Parietal lobe (tissue), 2 donors: ENCODE measurements around the gene VARS2. TPM values are rescaled to one million over a fixed set of nuclear protein-coding genes. Genes with fewer than 3 reads are reported as not detected.

ENCODE experiments used
- small RNA-seq: library from RNA; depleted of rRNA; stranded (forward); fragments of <200 nt; gene quantifications from one replicate; pipeline ENCODE3, GENCODE V24; 2014; ENCODE audit warnings: low replicate concordance
- total RNA-seq: library from RNA; depleted of rRNA; stranded (reverse); fragments of >200 nt; gene quantifications from one replicate; pipeline ENCODE4 v1.2.3, GENCODE V29; 2014

Gene VARS2
- total RNA-seq = 41.9 TPM

DNA sequence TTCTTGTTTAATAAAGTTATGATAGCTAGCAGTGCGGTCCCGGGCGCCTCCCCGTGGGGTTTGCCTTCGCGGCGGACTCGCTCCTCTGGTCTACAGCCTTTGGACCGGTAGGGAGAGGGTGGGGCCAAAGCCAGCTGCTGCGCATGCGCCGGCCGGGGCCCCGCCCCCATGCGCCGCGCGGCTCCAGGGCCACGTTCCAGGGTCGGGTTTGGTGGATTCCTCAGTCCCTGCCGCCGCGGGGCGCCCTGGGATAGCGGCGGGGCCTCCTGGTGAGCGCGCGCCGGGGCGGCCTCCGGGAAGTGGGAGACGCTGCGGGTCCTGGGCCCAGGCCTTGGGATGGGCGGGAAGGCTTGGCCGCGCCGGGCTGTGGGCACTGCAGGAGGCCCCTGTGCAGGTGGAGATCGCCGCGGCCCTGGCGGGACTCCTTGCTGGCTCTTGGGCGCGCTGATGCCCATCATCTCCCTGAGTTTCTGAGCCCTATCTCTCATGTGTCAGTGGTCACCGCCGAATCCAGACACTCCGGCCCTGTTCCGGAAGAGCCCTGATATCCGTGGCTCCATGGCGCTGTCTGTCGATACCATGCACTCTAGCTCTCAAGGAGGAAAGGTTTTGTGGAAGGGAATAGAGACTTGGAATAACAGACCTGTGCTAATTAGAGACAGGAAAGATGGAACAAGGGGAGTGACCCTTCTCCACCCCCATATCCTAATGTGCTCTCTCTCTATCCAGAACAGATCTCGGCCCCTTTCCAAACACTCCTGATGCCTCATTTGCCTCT lies at the start of gene VARS2:
TSS of gene VARS2 (plus strand) at position 163 of the 778 bp plus-strand sequence. CDS start at position 762, 599 bp downstream.

DNA sequence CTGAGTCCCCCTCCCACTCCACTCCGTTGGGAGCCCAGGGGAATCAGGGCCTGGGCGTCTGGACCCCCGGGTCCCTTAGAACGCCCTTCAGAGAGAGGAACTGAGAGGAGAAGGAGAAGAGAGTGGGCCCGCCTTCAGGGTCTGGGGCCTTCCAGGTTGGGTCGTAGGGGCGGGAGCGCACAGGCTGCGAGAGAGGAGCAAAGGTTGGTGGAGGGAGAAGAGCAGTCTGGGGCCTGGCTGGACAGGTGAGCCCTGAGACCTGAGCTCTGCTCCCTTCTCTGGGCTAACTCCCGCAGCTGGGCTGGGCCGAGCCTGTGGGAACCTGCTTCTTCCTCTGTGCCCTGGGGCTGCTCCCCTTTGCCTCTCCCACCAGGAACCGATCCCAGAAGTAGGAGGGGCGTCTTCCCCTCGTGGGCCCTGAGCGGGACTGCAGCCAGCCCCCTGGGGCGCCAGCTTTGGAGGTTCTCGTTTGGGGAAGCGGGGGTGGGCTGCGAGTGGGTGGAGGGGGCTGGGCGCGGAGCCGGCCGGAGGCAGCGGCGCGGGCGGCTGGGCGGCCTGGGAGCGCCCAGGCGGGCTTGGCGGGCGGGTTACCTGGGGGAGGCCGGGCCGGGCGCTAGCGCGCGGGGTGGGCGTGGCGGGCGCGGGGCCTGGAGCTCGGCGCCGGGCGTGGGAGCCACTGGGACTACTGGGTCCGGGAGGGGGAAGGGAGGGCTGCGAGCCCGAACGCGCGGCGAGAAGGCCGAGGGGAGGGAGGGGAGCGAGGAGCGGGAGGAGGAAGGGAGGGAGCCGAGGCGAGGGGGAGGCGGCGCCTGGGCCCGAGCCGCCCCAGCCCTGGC lies 30.1 kb upstream of the VARS2 start, which contains the start of gene DDR1:
TSS of gene DDR1 (plus strand) at position 835 of the 836 bp plus-strand sequence. CDS start 4,211 bp downstream, outside the sequence.

GRCh38 chr6:30907758-30908591 lies 6.1 kb upstream of the VARS2 start, which contains the start of gene GTF2H4:
TSS of gene GTF2H4 (plus strand) at chr6:30908207.

GRCh38 chr6:30931969-30932645 lies 18.1 kb downstream of the VARS2 start, which contains the start of gene SFTA2:
TSS of gene SFTA2 (minus strand) at chr6:30932170. CDS start at chr6:30932096, 74 bp downstream.

GRCh38 chr6:30940361-30940986 lies 26.4 kb downstream of the VARS2 start, which contains the start of gene MUCL3:
TSS of gene MUCL3 (plus strand) at chr6:30940973. CDS start at chr6:30941000, 27 bp downstream.

Small RNA genes lying within 50 kb of the gene (small RNA-seq; reads per million reads assigned to genes)
- not detected for gene RF00019

Other genes with a start within 250 kb of the VARS2 start
- gene DHX16, start 241.2 kb upstream of the VARS2 start, total RNA-seq = 22.5 TPM
- gene PPP1R18, start 227.6 kb upstream of the VARS2 start, total RNA-seq = 37.2 TPM
- gene NRM, start 223.3 kb upstream of the VARS2 start, total RNA-seq = 4.7 TPM
- gene MDC1, start 197.0 kb upstream of the VARS2 start, total RNA-seq = 9.4 TPM
- gene TUBB, start 193.9 kb upstream of the VARS2 start, total RNA-seq = 1,375 TPM
- 66.0 TPM for gene FLOT1, start 171.6 kb upstream of the VARS2 start, total RNA-seq
- gene IER3, start 169.7 kb upstream of the VARS2 start, total RNA-seq = 1.6 TPM
- gene DDR1, start 29.7 kb upstream of the VARS2 start, total RNA-seq = 155 TPM
- gene GTF2H4, start 6.0 kb upstream of the VARS2 start, total RNA-seq = 36.3 TPM
- gene SFTA2, start 17.9 kb downstream of the VARS2 start, total RNA-seq = not detected
- gene MUCL3, start 26.7 kb downstream of the VARS2 start, total RNA-seq = not detected
- not detected for gene MUC21, start 69.5 kb downstream of the VARS2 start, total RNA-seq
- not detected for gene MUC22, start 96.2 kb downstream of the VARS2 start, total RNA-seq
- not detected for gene C6orf15, start 198.3 kb downstream of the VARS2 start, total RNA-seq
- not detected for gene PSORS1C1, start 200.6 kb downstream of the VARS2 start, total RNA-seq
- gene CDSN, start 206.2 kb downstream of the VARS2 start, total RNA-seq = not detected
- gene PSORS1C2, start 224.8 kb downstream of the VARS2 start, total RNA-seq = not detected
- 14.1 TPM for gene CCHCR1, start 243.6 kb downstream of the VARS2 start, total RNA-seq
- gene TCF19, start 244.4 kb downstream of the VARS2 start, total RNA-seq = 4.1 TPM